Measurements from ENCODE around the gene RIMS4. TPM values are rescaled to one million over a fixed set of nuclear protein-coding genes. Genes with fewer than 3 reads are reported as not detected.

The RIMS4 gene
- total and polyA plus RNA-seq, 10 of the 15 experiments (the other 5 are each of a cell fraction or from before 2014, with no cell fraction given), result under 0.01 to 0.07 (median 0.05) TPM; not detected in 5

DNA sequence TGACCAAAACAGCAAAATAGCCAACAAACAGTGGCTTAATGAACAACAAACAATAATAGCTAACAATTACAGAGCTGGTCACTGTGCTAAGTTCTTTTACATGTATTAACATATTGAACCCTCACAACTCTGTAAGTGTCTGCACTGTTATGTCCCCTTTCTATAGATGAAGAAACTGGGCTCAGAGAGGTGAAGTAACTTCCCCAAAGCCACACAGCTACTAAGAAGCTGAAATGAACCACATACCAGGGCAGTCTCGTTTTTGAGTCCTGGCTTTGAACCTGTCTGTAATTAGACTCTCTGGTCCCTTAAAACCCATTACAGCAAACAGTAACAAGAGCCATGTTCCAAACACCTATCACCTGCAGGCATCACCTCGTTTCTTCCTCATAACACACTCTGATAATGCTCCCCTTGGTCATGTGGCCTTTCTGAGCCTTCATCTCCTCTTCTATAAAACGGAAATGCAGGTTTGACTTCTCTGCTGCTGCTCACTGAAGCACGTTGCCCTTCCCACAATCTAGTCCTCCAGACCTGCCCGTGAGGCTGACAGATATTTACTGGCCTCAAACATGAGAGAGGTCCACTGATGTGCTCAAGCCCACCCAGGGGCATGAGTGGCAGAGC is 41.4 kb downstream of the RIMS4 start (continued):
- TF ChIP-seq, protein P1, sequence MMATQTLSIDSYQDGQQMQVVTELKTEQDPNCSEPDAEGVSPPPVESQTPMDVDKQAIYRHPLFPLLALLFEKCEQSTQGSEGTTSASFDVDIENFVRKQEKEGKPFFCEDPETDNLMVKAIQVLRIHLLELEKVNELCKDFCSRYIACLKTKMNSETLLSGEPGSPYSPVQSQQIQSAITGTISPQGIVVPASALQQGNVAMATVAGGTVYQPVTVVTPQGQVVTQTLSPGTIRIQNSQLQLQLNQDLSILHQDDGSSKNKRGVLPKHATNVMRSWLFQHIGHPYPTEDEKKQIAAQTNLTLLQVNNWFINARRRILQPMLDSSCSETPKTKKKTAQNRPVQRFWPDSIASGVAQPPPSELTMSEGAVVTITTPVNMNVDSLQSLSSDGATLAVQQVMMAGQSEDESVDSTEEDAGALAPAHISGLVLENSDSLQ (IDR thresholded peaks at IDR 0.05), result no peak
- TF ChIP-seq HDAC2 (IDR thresholded peaks at IDR 0.05) (no peak), TCF7 (IDR thresholded peaks at IDR 0.05; ENCODE audit: borderline replicate concordance) (no peak)
- TF ChIP-seq, protein P2, sequence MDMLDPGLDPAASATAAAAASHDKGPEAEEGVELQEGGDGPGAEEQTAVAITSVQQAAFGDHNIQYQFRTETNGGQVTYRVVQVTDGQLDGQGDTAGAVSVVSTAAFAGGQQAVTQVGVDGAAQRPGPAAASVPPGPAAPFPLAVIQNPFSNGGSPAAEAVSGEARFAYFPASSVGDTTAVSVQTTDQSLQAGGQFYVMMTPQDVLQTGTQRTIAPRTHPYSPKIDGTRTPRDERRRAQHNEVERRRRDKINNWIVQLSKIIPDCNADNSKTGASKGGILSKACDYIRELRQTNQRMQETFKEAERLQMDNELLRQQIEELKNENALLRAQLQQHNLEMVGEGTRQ (IDR thresholded peaks at IDR 0.05; ENCODE audit: borderline replicate concordance, low read depth, low read length), result no peak

DNA sequence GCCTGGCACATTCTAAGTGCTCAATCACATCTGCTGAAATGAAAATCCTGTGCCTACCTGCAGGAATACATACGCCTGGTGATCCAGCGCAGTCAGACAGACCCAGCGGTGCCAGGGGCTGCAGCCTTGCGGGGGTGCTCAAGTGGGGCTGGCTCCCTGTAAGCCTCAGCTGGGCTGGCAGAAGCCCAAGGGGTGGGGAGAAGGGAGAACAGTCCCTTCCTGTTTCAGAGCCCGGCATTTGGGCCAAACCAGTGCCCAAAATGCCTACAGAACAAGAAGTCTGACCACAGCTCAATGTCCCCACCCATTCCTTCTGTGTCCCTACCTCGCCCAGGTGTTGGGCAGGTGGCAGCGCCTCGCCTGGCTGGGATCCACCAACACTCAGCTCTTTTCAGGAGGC is 42.1 kb downstream of the RIMS4 start:
- Histone ChIP-seq H3K4me2 (ENCODE audit: control insufficient read depth, insufficient read depth) (no peak overlapping the region), H3K4me1 (ENCODE audit: control insufficient read depth, insufficient read depth, low read length) (no peaks in the 10 kb centered on the region; the same call in 1 of the 2 replicates), H3K27me3 (replicated peaks in 1 of 2; ENCODE audit: control insufficient read depth in 2 of 2, insufficient read depth in 2 of 2, low read length in 1 of 2) (no peaks in the 10 kb centered on the region), H4K20me1 (ENCODE audit: control insufficient read depth, insufficient read depth) (no peaks in the 10 kb centered on the region), H3K27ac (ENCODE audit: control insufficient read depth, insufficient read depth) (no peak overlapping the region), H3K9me3 (replicated peaks; ENCODE audit: control insufficient read depth, insufficient read depth, low read length) (no peaks in the 10 kb centered on the region), H3K4me3 (no peak overlapping the region), H3K79me2 (ENCODE audit: control insufficient read depth, insufficient read depth, low read length) (no peaks in the 10 kb centered on the region), H3K36me3 (ENCODE audit: control insufficient read depth in 2 of 2, insufficient read depth in 2 of 2, low read length in 1 of 2) (no peaks in the 10 kb centered on the region), H2AFZ (ENCODE audit: control insufficient read depth, low read depth, low read length) (no peak overlapping the region), H3K9ac (ENCODE audit: control insufficient read depth, insufficient read depth, low read length) (no peak overlapping the region)
- ChIA-PET RAD21 (ENCODE audit: unreplicated experiment) (no interaction called here), POLR2A (interaction anchor here (0.5 to 0.6 kb wide), 2 partner anchors 98 to 123 kb away, joined by 3 read pairs; no protein-coding TSS in a partner anchor), CTCF (no interaction called here), SMC1A (ENCODE audit: uncharacterized antibody, unreplicated experiment) (interaction anchor here (0.6 to 1.4 kb wide), 2 partner anchors 9 to 359 kb away, joined by 3 to 5 read pairs; no protein-coding TSS in a partner anchor)
- in situ Hi-C loops (cut with MboI), result no loop called here
- DNase-seq (ENCODE audit: low read depth, low spot score) (no peak), ATAC-seq (no peak), FAIRE-seq (no peak)
- no peak for TF ChIP-seq SIN3A (IDR thresholded peaks at IDR 0.05; ENCODE audit: low read depth, low read length)
- TF ChIP-seq FOXK2 (IDR thresholded peaks at IDR 0.05), result no peak
- TF ChIP-seq SMAD5 (IDR thresholded peaks at IDR 0.05; ENCODE audit: low read depth), result no peak
- TF ChIP-seq, protein P3, sequence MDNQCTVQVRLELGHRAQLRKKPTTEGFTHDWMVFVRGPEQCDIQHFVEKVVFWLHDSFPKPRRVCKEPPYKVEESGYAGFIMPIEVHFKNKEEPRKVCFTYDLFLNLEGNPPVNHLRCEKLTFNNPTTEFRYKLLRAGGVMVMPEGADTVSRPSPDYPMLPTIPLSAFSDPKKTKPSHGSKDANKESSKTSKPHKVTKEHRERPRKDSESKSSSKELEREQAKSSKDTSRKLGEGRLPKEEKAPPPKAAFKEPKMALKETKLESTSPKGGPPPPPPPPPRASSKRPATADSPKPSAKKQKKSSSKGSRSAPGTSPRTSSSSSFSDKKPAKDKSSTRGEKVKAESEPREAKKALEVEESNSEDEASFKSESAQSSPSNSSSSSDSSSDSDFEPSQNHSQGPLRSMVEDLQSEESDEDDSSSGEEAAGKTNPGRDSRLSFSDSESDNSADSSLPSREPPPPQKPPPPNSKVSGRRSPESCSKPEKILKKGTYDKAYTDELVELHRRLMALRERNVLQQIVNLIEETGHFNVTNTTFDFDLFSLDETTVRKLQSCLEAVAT (IDR thresholded peaks at IDR 0.05), result no peak
- no peak for TF ChIP-seq GATAD2B (conservative IDR thresholded peaks at IDR 0.05; ENCODE audit: low read depth)
- TF ChIP-seq ETV6 (conservative IDR thresholded peaks at IDR 0.05 in 1 of 2, IDR thresholded peaks at IDR 0.05 in 1 of 2; ENCODE audit: borderline replicate concordance in 1 of 2, low read depth in 1 of 2), result no peak
- no peak for TF ChIP-seq LARP7 (IDR thresholded peaks at IDR 0.05)
- TF ChIP-seq, protein P4, sequence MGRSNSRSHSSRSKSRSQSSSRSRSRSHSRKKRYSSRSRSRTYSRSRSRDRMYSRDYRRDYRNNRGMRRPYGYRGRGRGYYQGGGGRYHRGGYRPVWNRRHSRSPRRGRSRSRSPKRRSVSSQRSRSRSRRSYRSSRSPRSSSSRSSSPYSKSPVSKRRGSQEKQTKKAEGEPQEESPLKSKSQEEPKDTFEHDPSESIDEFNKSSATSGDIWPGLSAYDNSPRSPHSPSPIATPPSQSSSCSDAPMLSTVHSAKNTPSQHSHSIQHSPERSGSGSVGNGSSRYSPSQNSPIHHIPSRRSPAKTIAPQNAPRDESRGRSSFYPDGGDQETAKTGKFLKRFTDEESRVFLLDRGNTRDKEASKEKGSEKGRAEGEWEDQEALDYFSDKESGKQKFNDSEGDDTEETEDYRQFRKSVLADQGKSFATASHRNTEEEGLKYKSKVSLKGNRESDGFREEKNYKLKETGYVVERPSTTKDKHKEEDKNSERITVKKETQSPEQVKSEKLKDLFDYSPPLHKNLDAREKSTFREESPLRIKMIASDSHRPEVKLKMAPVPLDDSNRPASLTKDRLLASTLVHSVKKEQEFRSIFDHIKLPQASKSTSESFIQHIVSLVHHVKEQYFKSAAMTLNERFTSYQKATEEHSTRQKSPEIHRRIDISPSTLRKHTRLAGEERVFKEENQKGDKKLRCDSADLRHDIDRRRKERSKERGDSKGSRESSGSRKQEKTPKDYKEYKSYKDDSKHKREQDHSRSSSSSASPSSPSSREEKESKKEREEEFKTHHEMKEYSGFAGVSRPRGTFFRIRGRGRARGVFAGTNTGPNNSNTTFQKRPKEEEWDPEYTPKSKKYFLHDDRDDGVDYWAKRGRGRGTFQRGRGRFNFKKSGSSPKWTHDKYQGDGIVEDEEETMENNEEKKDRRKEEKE (IDR thresholded peaks at IDR 0.05), result no peak
- no peak for TF ChIP-seq ZZZ3 (IDR thresholded peaks at IDR 0.05; ENCODE audit: control insufficient read depth, insufficient read length, low read depth)
- no peak for TF ChIP-seq IRF4 (IDR thresholded peaks at IDR 0.05; ENCODE audit: low read depth, low read length)
- TF ChIP-seq, protein P5, sequence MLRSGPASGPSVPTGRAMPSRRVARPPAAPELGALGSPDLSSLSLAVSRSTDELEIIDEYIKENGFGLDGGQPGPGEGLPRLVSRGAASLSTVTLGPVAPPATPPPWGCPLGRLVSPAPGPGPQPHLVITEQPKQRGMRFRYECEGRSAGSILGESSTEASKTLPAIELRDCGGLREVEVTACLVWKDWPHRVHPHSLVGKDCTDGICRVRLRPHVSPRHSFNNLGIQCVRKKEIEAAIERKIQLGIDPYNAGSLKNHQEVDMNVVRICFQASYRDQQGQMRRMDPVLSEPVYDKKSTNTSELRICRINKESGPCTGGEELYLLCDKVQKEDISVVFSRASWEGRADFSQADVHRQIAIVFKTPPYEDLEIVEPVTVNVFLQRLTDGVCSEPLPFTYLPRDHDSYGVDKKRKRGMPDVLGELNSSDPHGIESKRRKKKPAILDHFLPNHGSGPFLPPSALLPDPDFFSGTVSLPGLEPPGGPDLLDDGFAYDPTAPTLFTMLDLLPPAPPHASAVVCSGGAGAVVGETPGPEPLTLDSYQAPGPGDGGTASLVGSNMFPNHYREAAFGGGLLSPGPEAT (IDR thresholded peaks at IDR 0.05; ENCODE audit: low read depth), result no peak
- no TSS peak for BruUV-seq (replicated peaks)
- WGBS (ENCODE audit: insufficient coverage, insufficient replicate concordance, low lambda C conversion rate, missing lambda C conversion rate), result 30% methylated on average over 8 of the region's 8 CpGs
- intact Hi-C loops (cut with micrococcal nuclease; ENCODE audit: unreplicated experiment), result no loop called here
